ENCODE results near the gene PLXNB1.

Gene PLXNB1

GRCh38 chr3:48440590-48440958 is 10.7 kb upstream of the PLXNB1 start:
- TF ChIP-seq CTCF (IDR thresholded peaks at IDR 0.05): no peak

GRCh38 chr3:48439820-48440589 is 10.1 kb upstream of the PLXNB1 start, which contains the start of the genes CCDC51 and TMA7:
Gene CCDC51 (minus strand): TSS chr3:48440119. CDS start chr3:48435128, 4,991 bp downstream.
Gene TMA7 (plus strand): TSS chr3:48440257. CDS start chr3:48440297, 40 bp downstream.
- TF ChIP-seq CTCF (IDR thresholded peaks at IDR 0.05): no peak

GRCh38 chr3:48437812-48438211 is 7.9 kb upstream of the PLXNB1 start:
- no peak for TF ChIP-seq CTCF (IDR thresholded peaks at IDR 0.05)

GRCh38 chr3:48436855-48437254 is 7.0 kb upstream of the PLXNB1 start:
- no peak for TF ChIP-seq CTCF (IDR thresholded peaks at IDR 0.05)

GRCh38 chr3:48436477-48436787 is 6.5 kb upstream of the PLXNB1 start:
- TF ChIP-seq CTCF (IDR thresholded peaks at IDR 0.05): no peak

- TF ChIP-seq CTCF (IDR thresholded peaks at IDR 0.05): peak; percentile 100
Measured at GRCh38 chr3:48435774-48436476, 6.0 kb upstream of the PLXNB1 start.

GRCh38 chr3:48435223-48435595 is 5.3 kb upstream of the PLXNB1 start:
- TF ChIP-seq CTCF (IDR thresholded peaks at IDR 0.05): no peak
